Body of pancreas (tissue), 4 donors: Measurements from ENCODE around the gene PPT2.

Experiments used
- CTCF ChIP-seq, 7 experiments: fragments of 450-650 bp in 4 of 7; fragments of 200-600 bp in 3 of 7; sonication (generic) in 3 of 7; IDR thresholded peaks; one replicate each; pipeline ENCODE4 v1.5.1; 2016 to 2019; ENCODE audit warnings: antibody characterized with exemption in 7 of 7
- POLR2A ChIP-seq, 3 donors: fragments of 450-650 bp; IDR thresholded peaks; one replicate each; pipeline ENCODE4 v1.6.1; 2016; ENCODE audit warnings: antibody characterized with exemption in 3 of 3, mild to moderate bottlenecking in 2 of 3

DNA sequence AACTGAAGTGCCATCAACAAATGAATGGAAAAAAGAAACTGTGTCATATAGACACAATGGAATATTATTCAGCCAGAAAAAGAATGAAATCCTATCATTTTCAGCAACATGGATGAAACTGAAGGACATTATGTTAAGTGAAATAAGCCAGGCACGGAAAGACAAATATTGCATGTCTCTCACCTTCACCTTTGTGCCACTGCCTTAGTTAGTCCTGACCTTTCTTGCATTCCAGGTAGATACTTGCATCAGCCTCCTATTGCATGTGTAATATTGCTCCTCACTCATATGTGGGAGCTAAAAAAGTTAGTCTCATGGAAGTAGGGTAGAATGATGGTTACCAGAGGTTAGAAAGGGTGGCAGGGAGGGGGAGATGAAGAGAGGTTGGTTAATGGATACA is 55.1 kb downstream of the PPT2 start:
- TF ChIP-seq CTCF (IDR thresholded peaks at IDR 0.05) (no peak), POLR2A (IDR thresholded peaks at IDR 0.05) (no peak)
